Midbrain (tissue), 1 donor: ENCODE measurements around the gene C20orf141.
"Not testable (repeated sequence)": the region's sequence is repeated elsewhere in the genome, so short reads cannot be mapped to it uniquely, and the experiment has no call there.

ENCODE experiments used
- DNase-seq: peaks from one replicate; lab custom pipeline; 2025; lab: John Stamatoyannopoulos, UW

The C20orf141 gene

GRCh38 chr20:2799688-2800520 lies 14.9 kb upstream of the C20orf141 start:
- no peak for DNase-seq

DNA sequence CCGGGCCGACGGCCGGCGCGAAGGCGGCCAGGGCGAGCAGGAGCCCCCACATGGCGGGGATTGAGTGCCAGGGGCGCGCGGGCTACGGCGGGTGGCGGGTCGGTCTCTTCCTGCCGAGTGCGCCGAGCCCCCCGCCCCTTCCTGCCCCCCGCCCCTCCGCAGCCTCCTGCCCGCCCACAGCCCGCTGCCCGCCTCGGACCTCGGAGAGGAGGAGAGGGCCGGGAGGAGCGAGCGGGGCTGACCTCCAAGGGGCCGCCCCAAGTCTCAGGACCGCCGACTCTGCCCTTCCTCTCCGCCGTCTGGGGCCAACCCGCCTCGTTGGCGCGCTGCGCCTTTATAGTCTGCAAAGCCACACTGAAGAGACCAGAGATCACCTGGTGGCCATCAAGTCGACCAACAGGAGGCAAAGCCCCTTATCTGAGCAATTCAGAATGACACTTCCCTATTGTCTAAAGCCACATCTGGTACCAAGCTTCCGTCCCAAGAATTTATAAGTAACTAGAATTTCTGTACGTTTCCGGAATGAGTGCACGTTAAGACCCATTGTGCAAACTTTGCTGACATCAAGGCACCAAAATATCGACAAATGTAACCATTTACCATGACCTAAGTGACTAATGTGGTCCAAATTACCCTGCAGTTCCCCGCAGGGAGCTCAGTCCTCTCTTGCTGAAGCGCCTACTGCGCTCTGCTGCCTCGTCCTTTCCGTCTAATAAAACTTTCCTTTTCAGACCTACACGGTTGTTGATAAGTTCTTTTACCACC lies 14.1 kb upstream of the C20orf141 start, which contains the start of gene CPXM1:
CPXM1 (minus strand) TSS at position 107 of the 765 bp plus-strand sequence; CDS start at position 52, 55 bp downstream.
- DNase-seq = no peak

GRCh38 chr20:2801286-2801728 lies 13.5 kb upstream of the C20orf141 start:
- DNase-seq = no peak

DNA sequence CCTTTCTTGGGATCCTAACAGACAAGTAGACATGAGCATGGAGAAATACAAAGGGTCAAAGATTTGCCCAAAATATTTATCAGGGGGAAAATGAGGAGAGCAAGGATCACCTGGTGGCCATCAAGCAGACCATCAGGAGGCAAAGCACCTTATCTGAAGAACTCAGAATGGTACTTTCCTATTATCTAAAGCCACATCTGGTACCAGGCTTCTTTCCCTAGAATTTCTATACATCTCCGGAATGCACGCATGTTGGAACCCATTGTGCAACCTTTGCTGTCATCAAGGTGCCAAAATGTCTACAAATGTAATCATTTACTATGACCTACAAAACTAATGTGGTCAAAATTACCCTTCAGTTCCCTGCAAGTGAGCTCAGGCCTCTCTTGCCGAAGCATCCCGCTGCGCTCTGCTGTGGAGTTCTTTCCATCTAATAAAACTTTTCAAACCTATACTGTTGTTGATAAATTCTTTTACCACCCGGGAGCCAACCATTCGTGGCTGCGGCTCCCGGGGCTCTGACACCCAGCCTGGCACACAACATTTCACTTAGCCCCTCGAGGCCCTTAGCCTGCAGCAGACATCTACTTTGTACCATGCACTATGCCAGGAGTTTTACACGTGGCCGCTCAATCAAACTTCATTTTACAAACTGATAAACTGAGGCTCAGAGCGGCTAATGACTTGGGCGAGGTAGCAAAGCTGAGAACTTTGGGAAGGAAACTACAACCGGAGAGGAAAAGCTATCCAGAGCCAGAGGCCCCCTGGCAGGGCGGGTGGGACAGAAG lies 10.6 kb upstream of the C20orf141 start:
- DNase-seq = no peak

GRCh38 chr20:2804852-2805688 lies 9.7 kb upstream of the C20orf141 start:
- DNase-seq = no peak

DNA sequence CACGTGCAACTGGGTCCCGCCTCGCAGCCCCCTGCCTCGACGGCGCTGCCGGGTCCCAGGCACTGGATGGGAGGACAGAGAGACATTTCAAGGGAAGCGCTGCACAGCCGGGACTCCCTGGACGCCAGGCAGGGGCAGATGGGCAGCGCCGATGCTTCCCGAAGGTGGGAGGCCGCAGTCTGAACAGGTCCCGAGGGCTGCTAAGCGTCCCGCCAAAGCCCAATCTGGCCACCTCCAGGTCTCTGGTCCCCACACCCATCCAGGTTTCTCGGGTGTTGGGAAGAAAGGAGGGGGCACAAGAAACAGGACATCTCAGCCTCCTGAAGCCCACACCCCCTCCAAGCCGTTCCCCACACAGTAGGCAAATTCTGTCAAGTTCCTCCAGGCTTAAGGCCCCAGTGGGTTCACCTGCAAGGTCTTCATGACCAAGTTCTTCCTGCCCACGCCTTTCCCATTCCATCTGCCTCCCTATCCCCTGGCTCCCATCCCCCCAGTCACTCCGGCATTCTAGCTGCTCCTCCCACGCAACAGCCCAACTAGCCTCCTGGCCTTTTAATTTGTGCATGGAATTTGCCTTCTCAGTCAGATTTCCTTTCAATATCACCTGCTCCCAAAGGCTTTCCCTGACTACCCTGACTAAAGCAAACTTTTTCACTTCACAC lies 9.0 kb upstream of the C20orf141 start:
- DNase-seq = no peak

DNA sequence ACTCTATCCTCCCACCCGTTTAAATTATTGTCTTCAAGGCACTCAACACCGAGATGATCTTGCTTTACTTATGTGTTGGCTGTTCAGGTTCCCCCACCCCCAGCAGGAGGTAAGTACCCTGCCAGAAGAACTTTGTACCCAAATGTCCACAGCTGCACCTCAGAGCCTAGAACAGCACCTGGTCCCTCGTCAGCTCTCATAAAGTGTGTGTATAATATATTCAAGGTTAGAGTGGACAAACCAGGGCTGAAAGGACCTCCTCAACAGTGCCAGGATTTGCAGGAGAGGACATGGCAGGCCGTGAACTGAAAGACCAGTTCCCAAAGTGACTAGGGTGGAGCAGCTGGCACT lies 8.5 kb upstream of the C20orf141 start:
- no peak for DNase-seq

DNA sequence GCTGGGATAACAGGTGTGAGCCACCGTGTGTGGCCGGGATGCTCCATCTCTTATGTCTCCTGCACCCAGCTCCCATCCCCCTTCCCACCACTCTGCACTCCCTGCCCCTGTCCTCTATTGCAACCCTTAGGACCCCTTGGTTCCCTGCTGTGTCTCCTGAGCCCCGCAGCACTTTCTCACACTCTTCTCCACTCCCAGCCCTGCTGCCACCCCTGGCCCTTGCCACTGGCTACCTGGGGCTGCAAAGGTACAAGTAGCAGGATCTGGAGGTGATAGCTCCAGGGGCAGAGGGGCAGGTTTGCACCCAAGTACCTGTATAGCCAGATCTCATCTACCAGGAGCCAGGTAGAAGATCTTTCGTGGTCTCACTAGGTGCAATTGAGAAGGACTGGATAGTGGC lies 7.8 kb upstream of the C20orf141 start:
- DNase-seq = no peak

DNA sequence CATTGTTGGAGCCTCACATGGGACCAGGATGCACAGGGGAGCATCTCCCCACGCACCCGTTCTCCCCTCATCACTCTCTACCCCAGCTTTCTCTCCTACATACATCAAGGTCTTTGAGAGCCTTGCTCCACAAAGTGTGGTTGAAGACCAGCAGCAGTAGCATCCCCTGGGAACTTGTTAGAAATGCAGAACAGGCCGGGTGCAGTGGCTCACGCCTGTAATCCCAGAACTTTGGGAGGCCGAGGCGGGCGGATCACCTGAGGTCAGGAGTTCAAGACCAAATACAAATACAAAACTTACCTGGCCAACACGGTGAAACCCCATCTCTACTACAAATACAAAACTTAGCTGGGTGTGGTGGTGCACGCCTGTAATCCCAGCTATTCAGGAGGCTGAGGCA lies 6.9 kb upstream of the C20orf141 start:
- DNase-seq = not testable (repeated sequence)

DNA sequence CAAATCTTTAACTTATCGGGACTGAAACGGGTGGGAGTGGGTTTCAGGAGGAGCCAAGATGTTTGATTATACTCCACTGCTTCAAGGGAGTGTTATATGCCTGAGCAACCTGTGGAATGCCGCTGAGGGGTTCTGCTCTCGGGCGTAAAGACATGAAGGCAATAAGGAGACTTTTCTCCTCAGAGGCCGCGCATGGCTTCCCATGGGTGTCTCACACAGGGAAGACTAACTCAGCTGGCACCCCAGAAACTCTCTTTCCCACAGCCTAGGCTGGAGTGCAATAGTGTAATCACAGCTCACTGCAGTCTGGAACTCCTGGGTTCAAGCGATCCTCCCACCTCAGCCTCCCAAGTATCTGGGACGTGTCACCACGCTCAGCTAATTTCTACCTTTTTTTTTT lies 5.1 kb upstream of the C20orf141 start:
- no peak for DNase-seq

DNA sequence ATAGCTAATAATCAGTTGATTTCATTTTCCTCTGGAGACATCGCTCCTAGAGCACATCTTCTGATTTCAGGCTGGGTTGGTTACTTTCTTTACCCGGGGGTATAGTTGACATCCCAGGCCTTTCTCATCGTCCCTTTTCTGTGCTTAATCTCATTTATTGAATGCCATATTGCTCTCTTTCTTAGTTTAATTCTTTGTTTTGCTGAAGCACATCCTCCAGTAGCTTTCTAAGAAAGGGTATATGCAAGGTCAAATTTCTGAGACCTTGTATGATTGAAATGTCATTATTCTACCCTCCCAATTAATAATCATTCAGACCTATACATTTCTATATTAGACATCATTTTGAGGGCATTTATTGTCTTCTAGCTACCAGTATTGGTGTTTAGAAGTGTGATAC lies 2.6 kb upstream of the C20orf141 start:
- DNase-seq = no peak

GRCh38 chr20:2814076-2814475 lies 711 bp upstream of the C20orf141 start:
- no peak for DNase-seq

GRCh38 chr20:2815242-2815900 lies 584 bp downstream of the C20orf141 start:
- DNase-seq = no peak

DNA sequence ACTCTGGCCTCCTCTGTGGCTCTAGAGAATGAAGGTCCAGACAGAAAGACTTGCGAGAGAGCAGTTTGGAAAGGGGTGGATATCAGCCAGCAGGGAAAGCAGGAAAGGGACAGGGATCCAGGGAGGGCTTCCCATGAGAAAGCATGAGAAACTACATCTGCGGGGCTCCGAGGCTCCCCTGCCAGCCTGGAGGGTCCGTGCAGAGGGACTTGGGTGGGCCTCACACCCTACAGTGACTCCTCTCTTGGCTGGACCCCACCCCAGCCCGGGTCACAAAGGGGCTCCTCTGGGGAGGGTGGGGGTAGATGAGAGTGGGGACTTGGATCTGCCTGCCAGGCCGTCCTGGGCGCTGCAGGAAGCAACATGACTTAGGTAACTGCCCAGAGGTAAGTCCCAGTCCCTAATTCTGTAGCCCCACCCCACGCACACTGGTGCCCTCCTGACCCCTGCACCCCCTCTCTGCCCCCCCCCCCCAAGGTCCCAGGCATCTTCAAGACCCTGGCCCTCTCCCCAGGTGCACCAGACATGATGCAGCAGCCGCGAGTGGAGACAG lies 1.3 kb downstream of the C20orf141 start, which contains the start of gene TMEM239:
TMEM239 (plus strand) TSS at position 335 of the 553 bp plus-strand sequence; CDS start at position 526, 191 bp downstream.
- no peak for DNase-seq

- no peak for DNase-seq
Observed at GRCh38 chr20:2816583-2817340, 2.0 kb downstream of the C20orf141 start.

DNA sequence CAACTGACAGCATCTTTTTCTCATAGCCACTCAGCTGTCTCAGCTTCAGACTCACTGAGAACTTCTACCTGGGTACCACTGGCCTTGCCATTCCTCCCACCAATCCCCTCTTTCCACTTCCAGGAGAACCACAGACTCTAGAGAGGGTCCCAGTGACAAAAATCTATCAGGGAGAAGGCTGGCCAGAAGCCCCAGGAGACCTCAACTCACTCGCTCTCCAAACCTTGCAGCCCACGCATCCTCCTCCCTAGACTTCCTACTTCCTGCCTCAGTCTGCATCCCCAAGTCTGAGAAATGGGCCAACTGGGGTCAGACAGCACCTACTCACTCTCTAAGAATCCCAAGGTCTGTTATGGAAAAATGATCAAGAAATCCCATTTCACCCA lies 2.5 kb downstream of the C20orf141 start:
- DNase-seq = no peak

GRCh38 chr20:2817891-2818595 lies 3.3 kb downstream of the C20orf141 start:
- no peak for DNase-seq

GRCh38 chr20:2820084-2820895 lies 5.5 kb downstream of the C20orf141 start:
- DNase-seq = no peak
